GM23338 (cell line): ENCODE data around the gene ZNF783. TPM values are rescaled to one million over a fixed set of nuclear protein-coding genes. Genes with fewer than 3 reads are reported as not detected.

ENCODE experiments used
- ATAC-seq: fragments of 200-7000 bp; cut with Tn5 transposase; 3 replicates; pipeline ENCODE4 v1.9.1; 2020
- DNase-seq: peaks from one replicate; pipeline ENCODE4 v3.0.0-alpha.2; 2015; ENCODE audit warnings: low spot score
- H2AFZ ChIP-seq: fragments of 200-600 bp; sonication (generic); 2 replicates; pipeline ENCODE4 v1.8.0; 2016; ENCODE audit warnings: antibody characterized with exemption, mild to moderate bottlenecking, moderate library complexity
- H3F3A ChIP-seq: fragments of 200-600 bp; sonication (generic); replicated peaks from 2 replicates; pipeline ENCODE4 v1.8.0; 2017; ENCODE audit warnings: antibody characterized with exemption, mixed run types, low read depth
- H3K27ac ChIP-seq: fragments of 200-600 bp; sonication (generic); 2 replicates; pipeline ENCODE4 v1.6.1; 2016; ENCODE audit warnings: low read depth
- H3K27me3 ChIP-seq: fragments of 200-600 bp; sonication (generic); 2 replicates; pipeline ENCODE4 v1.8.0; 2016; ENCODE audit warnings: mild to moderate bottlenecking, mixed run types, moderate library complexity; ENCODE audit not compliant: insufficient read depth
- H3K36me3 ChIP-seq: fragments of 200-600 bp; sonication (generic); 2 replicates; pipeline ENCODE4 v1.8.0; 2016; ENCODE audit warnings: mild to moderate bottlenecking; ENCODE audit not compliant: insufficient read depth
- H3K4me1 ChIP-seq: fragments of 200-600 bp; sonication (generic); 2 replicates; pipeline ENCODE4 v1.8.0; 2016; ENCODE audit warnings: mild to moderate bottlenecking, moderate library complexity; ENCODE audit not compliant: insufficient read depth
- H3K4me2 ChIP-seq: fragments of 200-600 bp; sonication (generic); 2 replicates; pipeline ENCODE4 v1.7.1; 2017; ENCODE audit warnings: mixed run types
- H3K4me3 ChIP-seq: fragments of 200-600 bp; sonication (generic); 2 replicates; pipeline ENCODE4 v1.6.1; 2016; ENCODE audit warnings: mixed run types
- H3K79me2 ChIP-seq: fragments of 200-600 bp; sonication (generic); replicated peaks from 2 replicates; pipeline ENCODE4 v1.8.0; 2017; ENCODE audit warnings: mild to moderate bottlenecking; ENCODE audit not compliant: insufficient read depth
- H3K9me2 ChIP-seq: fragments of 200-600 bp; sonication (generic); 2 replicates; pipeline ENCODE4 v1.8.0; 2017; ENCODE audit not compliant: insufficient read depth
- H4K20me1 ChIP-seq: fragments of 200-600 bp; sonication (generic); replicated peaks from 2 replicates; pipeline ENCODE4 v1.8.0; 2017; ENCODE audit warnings: mild to moderate bottlenecking; ENCODE audit not compliant: insufficient read depth
- H3K27ac Mint-ChIP-seq: 2 replicates; pipeline ENCODE4 v1.8.0; 2020; ENCODE audit warnings: inconsistent platforms, mild to moderate bottlenecking, moderate library complexity, mixed read lengths
- H3K27me3 Mint-ChIP-seq: 3 replicates; pipeline ENCODE4 v1.8.0; 2022; ENCODE audit warnings: low read depth, mild to moderate bottlenecking, moderate library complexity, mixed read lengths, inconsistent platforms; ENCODE audit not compliant: insufficient read depth, poor library complexity
- H3K36me3 Mint-ChIP-seq: 3 replicates; pipeline ENCODE4 v1.8.0; 2021; ENCODE audit warnings: low read depth, mild to moderate bottlenecking, inconsistent platforms, moderate library complexity, mixed read lengths
- H3K4me1 Mint-ChIP-seq: 3 replicates; pipeline ENCODE4 v1.8.0; 2020; ENCODE audit warnings: mild to moderate bottlenecking, inconsistent platforms, mixed read lengths
- H3K4me3 Mint-ChIP-seq: 3 replicates; pipeline ENCODE4 v1.8.0; 2021; ENCODE audit warnings: moderate library complexity, mild to moderate bottlenecking, inconsistent platforms, mixed read lengths
- H3K9me3 Mint-ChIP-seq: 3 replicates; pipeline ENCODE4 v1.8.0; 2020; ENCODE audit warnings: moderate library complexity, mild to moderate bottlenecking, inconsistent platforms, mixed read lengths
- CREB1 ChIP-seq: fragments of 250-450 bp; sonication (Bioruptor Pico); IDR thresholded peaks from 2 replicates; pipeline ENCODE4 v1.5.0; 2020; ENCODE audit warnings: low read depth, mild to moderate bottlenecking, moderate library complexity
- EZH2 ChIP-seq: fragments of 200-600 bp; sonication (generic); IDR thresholded peaks from one replicate; pipeline ENCODE4 v1.8.0; 2017; ENCODE audit warnings: antibody characterized with exemption, mild to moderate bottlenecking, low read depth; ENCODE audit not compliant: unreplicated experiment
- EZH2phosphoT487 ChIP-seq: fragments of 200-600 bp; sonication (generic); IDR thresholded peaks from one replicate; pipeline ENCODE4 v1.8.1; 2018; ENCODE audit warnings: antibody characterized with exemption; ENCODE audit not compliant: unreplicated experiment
- JUNB ChIP-seq: IDR thresholded peaks from one replicate; pipeline ENCODE4 v1.6.1; 2016; ENCODE audit warnings: antibody characterized with exemption; ENCODE audit not compliant: unreplicated experiment
- NANOG ChIP-seq: IDR thresholded peaks from 2 replicates; pipeline ENCODE4 v1.6.1; 2016; ENCODE audit warnings: antibody characterized with exemption, borderline replicate concordance
- POLR2AphosphoS5 ChIP-seq: IDR thresholded peaks from 2 replicates; pipeline ENCODE4 v1.6.1; 2016; ENCODE audit warnings: antibody characterized with exemption, low read depth
- STAT1 ChIP-seq: IDR thresholded peaks from one replicate; pipeline ENCODE4 v1.6.1; 2016; ENCODE audit warnings: antibody characterized with exemption; ENCODE audit not compliant: unreplicated experiment
- ZNF114 ChIP-seq: fragments of 250-450 bp; sonication (Bioruptor Pico); IDR thresholded peaks from 2 replicates; pipeline ENCODE4 v1.5.0; 2020; ENCODE audit warnings: mild to moderate bottlenecking, moderate library complexity
- ZNF331 ChIP-seq: fragments of 250-450 bp; sonication (Bioruptor Pico); IDR thresholded peaks from 2 replicates; pipeline ENCODE4 v1.5.0; 2020; ENCODE audit warnings: low read depth, mild to moderate bottlenecking, moderate library complexity
- polyA plus RNA-seq: library from polyadenylated mRNA; unstranded; fragments of >200 nt; fragmentation: Nextera tagmentation; extraction: Ambion mirVana; gene quantifications from 2 replicates; pipeline ENCODE4 v1.2.1, GENCODE V29; 2016
- total RNA-seq: library from RNA; depleted of rRNA; stranded (reverse); fragments of >200 nt; shearing (Covaris generic); gene quantifications from 2 replicates; pipeline ENCODE4 v1.2.3, GENCODE V29; 2014
- TF ChIP-seq, protein P1 (sequence below), 2 experiments: fragments of 200-600 bp in 1 of 2; sonication (generic) in 1 of 2; conservative IDR thresholded peaks; 2 replicates each; pipeline versions ENCODE4 v1.5.1 to v1.6.1; 2016 to 2017; ENCODE audit warnings: antibody characterized with exemption in 2 of 2, low read depth in 2 of 2, mild to moderate bottlenecking in 2 of 2, moderate library complexity in 1 of 2
- TF ChIP-seq, protein P2 (sequence below): IDR thresholded peaks from 2 replicates; pipeline ENCODE4 v1.6.1; 2016; ENCODE audit warnings: antibody characterized with exemption
- TF ChIP-seq, protein P3 (sequence below): fragments of 250-450 bp; sonication (Bioruptor Pico); IDR thresholded peaks from 2 replicates; pipeline ENCODE4 v1.5.0; 2020; ENCODE audit warnings: mild to moderate bottlenecking, moderate library complexity
- TF ChIP-seq, protein P4 (sequence below): IDR thresholded peaks from one replicate; pipeline ENCODE4 v1.6.1; 2018; ENCODE audit warnings: antibody characterized with exemption; ENCODE audit not compliant: unreplicated experiment

Gene ZNF783
- total and polyA plus RNA-seq, 2 experiments from 2014 or later = 2.1 to 9.0 TPM

DNA sequence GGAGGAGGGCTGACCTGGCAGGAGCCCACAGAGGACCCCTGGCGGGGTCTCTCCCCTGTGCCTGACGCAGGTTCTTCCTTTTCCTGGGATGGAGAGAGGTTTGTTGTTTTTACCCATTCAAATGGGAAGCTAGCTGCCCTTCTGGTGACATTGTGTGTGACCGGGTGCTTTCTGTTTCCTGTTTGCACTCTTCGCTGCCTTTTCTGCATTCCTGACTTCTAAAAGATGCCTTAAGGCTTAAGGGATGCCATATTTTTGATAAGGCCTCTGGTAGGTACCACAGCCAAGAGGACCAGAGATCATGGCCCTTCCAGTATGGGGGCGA lies 20.3 kb downstream of the ZNF783 start:
- Mint-ChIP-seq H3K27ac (no peak overlapping the region; the same call in 1 of the 2 replicates), H3K4me3 (no peak overlapping the region; the same call in 2 of the 3 replicates), H3K9me3 (no peaks in the 10 kb centered on the region; the same call in 2 of the 3 replicates), H3K27me3 (peaks cover 11% of the 10 kb centered on the region), H3K4me1 (peaks cover 20% of the 10 kb centered on the region), H3K36me3 (peaks cover 35% of the 10 kb centered on the region)
- no peaks in the 10 kb centered on the region for H4K20me1 ChIP-seq
- ATAC-seq = no peak
- DNase-seq = peak; percentile 23
- H3K4me3 ChIP-seq = no peak overlapping the region
- no peak overlapping the region for H3K4me2 ChIP-seq
- H3F3A ChIP-seq = 0 out of 2 replicates have a peak, but pooled peaks cover 10% of the 10 kb centered on the region
- no peaks in the 10 kb centered on the region for H3K9me2 ChIP-seq
- no peak overlapping the region for H2AFZ ChIP-seq
- no peaks in the 10 kb centered on the region for H3K79me2 ChIP-seq
- peaks cover 5% of the 10 kb centered on the region; the same call in 1 of the 2 replicates for H3K27me3 ChIP-seq
- no peaks in the 10 kb centered on the region for H3K36me3 ChIP-seq
- H3K4me1 ChIP-seq = peaks cover 3% of the 10 kb centered on the region
- no peak overlapping the region for H3K27ac ChIP-seq
- TF ChIP-seq EZH2 = no peak
- TF ChIP-seq, protein P1, sequence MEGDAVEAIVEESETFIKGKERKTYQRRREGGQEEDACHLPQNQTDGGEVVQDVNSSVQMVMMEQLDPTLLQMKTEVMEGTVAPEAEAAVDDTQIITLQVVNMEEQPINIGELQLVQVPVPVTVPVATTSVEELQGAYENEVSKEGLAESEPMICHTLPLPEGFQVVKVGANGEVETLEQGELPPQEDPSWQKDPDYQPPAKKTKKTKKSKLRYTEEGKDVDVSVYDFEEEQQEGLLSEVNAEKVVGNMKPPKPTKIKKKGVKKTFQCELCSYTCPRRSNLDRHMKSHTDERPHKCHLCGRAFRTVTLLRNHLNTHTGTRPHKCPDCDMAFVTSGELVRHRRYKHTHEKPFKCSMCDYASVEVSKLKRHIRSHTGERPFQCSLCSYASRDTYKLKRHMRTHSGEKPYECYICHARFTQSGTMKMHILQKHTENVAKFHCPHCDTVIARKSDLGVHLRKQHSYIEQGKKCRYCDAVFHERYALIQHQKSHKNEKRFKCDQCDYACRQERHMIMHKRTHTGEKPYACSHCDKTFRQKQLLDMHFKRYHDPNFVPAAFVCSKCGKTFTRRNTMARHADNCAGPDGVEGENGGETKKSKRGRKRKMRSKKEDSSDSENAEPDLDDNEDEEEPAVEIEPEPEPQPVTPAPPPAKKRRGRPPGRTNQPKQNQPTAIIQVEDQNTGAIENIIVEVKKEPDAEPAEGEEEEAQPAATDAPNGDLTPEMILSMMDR (conservative IDR thresholded peaks at IDR 0.05; ENCODE audit: low read depth in 2 of 2) = no peak
- no peak for TF ChIP-seq EZH2phosphoT487
- TF ChIP-seq, protein P2, sequence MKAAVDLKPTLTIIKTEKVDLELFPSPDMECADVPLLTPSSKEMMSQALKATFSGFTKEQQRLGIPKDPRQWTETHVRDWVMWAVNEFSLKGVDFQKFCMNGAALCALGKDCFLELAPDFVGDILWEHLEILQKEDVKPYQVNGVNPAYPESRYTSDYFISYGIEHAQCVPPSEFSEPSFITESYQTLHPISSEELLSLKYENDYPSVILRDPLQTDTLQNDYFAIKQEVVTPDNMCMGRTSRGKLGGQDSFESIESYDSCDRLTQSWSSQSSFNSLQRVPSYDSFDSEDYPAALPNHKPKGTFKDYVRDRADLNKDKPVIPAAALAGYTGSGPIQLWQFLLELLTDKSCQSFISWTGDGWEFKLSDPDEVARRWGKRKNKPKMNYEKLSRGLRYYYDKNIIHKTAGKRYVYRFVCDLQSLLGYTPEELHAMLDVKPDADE = no peak
- TF ChIP-seq ZNF331 (CRISPR knock-in tag) = no peak
- TF ChIP-seq, protein P3, sequence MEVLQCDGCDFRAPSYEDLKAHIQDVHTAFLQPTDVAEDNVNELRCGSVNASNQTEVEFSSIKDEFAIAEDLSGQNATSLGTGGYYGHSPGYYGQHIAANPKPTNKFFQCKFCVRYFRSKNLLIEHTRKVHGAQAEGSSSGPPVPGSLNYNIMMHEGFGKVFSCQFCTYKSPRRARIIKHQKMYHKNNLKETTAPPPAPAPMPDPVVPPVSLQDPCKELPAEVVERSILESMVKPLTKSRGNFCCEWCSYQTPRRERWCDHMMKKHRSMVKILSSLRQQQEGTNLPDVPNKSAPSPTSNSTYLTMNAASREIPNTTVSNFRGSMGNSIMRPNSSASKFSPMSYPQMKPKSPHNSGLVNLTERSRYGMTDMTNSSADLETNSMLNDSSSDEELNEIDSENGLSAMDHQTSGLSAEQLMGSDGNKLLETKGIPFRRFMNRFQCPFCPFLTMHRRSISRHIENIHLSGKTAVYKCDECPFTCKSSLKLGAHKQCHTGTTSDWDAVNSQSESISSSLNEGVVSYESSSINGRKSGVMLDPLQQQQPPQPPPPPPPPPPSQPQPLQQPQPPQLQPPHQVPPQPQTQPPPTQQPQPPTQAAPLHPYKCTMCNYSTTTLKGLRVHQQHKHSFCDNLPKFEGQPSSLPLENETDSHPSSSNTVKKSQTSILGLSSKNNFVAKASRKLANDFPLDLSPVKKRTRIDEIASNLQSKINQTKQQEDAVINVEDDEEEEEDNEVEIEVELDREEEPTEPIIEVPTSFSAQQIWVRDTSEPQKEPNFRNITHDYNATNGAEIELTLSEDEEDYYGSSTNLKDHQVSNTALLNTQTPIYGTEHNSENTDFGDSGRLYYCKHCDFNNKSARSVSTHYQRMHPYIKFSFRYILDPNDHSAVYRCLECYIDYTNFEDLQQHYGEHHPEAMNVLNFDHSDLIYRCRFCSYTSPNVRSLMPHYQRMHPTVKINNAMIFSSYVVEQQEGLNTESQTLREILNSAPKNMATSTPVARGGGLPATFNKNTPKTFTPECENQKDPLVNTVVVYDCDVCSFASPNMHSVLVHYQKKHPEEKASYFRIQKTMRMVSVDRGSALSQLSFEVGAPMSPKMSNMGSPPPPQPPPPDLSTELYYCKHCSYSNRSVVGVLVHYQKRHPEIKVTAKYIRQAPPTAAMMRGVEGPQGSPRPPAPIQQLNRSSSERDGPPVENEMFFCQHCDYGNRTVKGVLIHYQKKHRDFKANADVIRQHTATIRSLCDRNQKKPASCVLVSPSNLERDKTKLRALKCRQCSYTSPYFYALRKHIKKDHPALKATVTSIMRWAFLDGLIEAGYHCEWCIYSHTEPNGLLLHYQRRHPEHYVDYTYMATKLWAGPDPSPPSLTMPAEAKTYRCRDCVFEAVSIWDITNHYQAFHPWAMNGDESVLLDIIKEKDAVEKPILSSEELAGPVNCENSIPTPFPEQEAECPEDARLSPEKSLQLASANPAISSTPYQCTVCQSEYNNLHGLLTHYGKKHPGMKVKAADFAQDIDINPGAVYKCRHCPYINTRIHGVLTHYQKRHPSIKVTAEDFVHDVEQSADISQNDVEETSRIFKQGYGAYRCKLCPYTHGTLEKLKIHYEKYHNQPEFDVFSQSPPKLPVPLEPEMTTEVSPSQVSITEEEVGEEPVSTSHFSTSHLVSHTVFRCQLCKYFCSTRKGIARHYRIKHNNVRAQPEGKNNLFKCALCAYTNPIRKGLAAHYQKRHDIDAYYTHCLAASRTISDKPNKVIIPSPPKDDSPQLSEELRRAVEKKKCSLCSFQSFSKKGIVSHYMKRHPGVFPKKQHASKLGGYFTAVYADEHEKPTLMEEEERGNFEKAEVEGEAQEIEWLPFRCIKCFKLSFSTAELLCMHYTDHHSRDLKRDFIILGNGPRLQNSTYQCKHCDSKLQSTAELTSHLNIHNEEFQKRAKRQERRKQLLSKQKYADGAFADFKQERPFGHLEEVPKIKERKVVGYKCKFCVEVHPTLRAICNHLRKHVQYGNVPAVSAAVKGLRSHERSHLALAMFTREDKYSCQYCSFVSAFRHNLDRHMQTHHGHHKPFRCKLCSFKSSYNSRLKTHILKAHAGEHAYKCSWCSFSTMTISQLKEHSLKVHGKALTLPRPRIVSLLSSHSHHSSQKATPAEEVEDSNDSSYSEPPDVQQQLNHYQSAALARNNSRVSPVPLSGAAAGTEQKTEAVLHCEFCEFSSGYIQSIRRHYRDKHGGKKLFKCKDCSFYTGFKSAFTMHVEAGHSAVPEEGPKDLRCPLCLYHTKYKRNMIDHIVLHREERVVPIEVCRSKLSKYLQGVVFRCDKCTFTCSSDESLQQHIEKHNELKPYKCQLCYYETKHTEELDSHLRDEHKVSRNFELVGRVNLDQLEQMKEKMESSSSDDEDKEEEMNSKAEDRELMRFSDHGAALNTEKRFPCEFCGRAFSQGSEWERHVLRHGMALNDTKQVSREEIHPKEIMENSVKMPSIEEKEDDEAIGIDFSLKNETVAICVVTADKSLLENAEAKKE (CRISPR knock-in tag) = no peak
- no peak for TF ChIP-seq STAT1
- TF ChIP-seq, protein P4, sequence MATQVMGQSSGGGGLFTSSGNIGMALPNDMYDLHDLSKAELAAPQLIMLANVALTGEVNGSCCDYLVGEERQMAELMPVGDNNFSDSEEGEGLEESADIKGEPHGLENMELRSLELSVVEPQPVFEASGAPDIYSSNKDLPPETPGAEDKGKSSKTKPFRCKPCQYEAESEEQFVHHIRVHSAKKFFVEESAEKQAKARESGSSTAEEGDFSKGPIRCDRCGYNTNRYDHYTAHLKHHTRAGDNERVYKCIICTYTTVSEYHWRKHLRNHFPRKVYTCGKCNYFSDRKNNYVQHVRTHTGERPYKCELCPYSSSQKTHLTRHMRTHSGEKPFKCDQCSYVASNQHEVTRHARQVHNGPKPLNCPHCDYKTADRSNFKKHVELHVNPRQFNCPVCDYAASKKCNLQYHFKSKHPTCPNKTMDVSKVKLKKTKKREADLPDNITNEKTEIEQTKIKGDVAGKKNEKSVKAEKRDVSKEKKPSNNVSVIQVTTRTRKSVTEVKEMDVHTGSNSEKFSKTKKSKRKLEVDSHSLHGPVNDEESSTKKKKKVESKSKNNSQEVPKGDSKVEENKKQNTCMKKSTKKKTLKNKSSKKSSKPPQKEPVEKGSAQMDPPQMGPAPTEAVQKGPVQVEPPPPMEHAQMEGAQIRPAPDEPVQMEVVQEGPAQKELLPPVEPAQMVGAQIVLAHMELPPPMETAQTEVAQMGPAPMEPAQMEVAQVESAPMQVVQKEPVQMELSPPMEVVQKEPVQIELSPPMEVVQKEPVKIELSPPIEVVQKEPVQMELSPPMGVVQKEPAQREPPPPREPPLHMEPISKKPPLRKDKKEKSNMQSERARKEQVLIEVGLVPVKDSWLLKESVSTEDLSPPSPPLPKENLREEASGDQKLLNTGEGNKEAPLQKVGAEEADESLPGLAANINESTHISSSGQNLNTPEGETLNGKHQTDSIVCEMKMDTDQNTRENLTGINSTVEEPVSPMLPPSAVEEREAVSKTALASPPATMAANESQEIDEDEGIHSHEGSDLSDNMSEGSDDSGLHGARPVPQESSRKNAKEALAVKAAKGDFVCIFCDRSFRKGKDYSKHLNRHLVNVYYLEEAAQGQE = no peak
- TF ChIP-seq NANOG = no peak
- no peak for TF ChIP-seq JUNB
- TF ChIP-seq CREB1 (CRISPR knock-in tag) = no peak
- no peak for TF ChIP-seq POLR2AphosphoS5
- TF ChIP-seq ZNF114 (CRISPR knock-in tag) = no peak
